22Rv1 (cell line): ENCODE results near the gene MSI2.

ENCODE experiments used
- ZFX ChIP-seq: fragments of 450-650 bp; IDR thresholded peaks from 2 replicates; pipeline ENCODE4 v1.6.1; 2017; ENCODE audit warnings: antibody characterized with exemption, borderline replicate concordance
- TF ChIP-seq, protein P1 (sequence below): fragments of 450-650 bp; IDR thresholded peaks from 2 replicates; pipeline ENCODE4 v1.5.1; 2017; ENCODE audit warnings: mild to moderate bottlenecking

DNA sequence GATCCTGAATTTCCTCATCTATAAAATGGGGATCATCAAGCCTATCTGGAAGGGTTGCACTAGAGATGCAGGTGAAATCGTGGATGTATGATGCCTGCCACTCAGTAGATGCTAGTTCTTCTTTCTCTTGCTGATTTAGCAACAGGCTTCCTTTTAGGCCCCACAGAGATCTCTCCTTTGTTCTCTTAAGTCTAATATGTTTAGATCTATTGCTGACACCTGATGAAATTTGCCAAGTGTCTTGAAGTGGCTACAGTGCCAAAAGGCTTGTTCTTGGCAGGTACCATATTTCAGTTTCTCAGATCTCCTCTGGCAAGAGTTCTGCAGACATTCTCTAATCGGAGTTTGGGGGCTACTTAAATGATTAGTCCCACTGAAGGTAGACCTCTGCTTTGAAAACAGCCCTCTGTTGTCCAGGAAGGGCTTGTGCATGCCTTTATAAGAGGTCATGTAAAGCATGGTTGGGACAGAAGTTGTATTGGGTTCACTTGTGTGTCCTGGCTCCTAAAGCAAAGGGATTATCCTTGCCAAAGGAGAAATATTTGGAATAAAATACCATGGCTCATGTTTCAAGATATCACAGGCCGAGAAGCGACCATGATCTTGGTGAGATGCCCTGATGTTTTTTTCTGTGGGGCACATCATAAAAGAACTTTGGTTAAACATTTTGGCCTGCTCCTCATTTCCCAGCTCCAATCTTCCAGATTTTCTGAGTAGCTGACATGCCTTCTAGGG lies 234.0 kb downstream of the MSI2 start:
- TF ChIP-seq, protein P1, sequence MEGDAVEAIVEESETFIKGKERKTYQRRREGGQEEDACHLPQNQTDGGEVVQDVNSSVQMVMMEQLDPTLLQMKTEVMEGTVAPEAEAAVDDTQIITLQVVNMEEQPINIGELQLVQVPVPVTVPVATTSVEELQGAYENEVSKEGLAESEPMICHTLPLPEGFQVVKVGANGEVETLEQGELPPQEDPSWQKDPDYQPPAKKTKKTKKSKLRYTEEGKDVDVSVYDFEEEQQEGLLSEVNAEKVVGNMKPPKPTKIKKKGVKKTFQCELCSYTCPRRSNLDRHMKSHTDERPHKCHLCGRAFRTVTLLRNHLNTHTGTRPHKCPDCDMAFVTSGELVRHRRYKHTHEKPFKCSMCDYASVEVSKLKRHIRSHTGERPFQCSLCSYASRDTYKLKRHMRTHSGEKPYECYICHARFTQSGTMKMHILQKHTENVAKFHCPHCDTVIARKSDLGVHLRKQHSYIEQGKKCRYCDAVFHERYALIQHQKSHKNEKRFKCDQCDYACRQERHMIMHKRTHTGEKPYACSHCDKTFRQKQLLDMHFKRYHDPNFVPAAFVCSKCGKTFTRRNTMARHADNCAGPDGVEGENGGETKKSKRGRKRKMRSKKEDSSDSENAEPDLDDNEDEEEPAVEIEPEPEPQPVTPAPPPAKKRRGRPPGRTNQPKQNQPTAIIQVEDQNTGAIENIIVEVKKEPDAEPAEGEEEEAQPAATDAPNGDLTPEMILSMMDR: no peak
- no peak for TF ChIP-seq ZFX
